GM12878 (cell line): ENCODE results near the gene ANK3. TPM values are rescaled to one million over a fixed set of nuclear protein-coding genes. Genes with fewer than 3 reads are reported as not detected.

Experiments
- ATAC-seq: fragments of 200-7000 bp; cut with Tn5 transposase; 3 replicates; pipeline ENCODE4 v1.9.1; 2020; ENCODE audit warnings: mild to moderate bottlenecking, moderate library complexity
- BruUV-seq: library from RNA; stranded (reverse); fragments of 400-500 nt; replicated peaks from 2 replicates; lab custom pipeline; 2021; lab: Mats Ljungman, UMichigan
- CTCF ChIA-PET: fragments of 300-600 bp; sonication (Branson Sonifier 250); formaldehyde crosslinking; extraction: SDS; loops from one replicate; lab custom pipeline; 2021; ENCODE audit warnings: inconsistent platforms; lab: Yijun Ruan, JAX
- POLR2A ChIA-PET: fragments of 350-600 bp; formaldehyde crosslinking; extraction: SDS; loops from one replicate; lab custom pipeline; 2021; ENCODE audit warnings: inconsistent platforms; lab: Charles Lee
- RAD21 ChIA-PET: fragments of 300-600 bp; sonication (Branson Sonifier 250); formaldehyde crosslinking; loops from one replicate; lab custom pipeline; 2023; ENCODE audit warnings: antibody characterized with exemption; ENCODE audit not compliant: unreplicated experiment; lab: Charles Lee
- SMC1A ChIA-PET: fragments of 300-600 bp; sonication (Branson Sonifier 250); formaldehyde crosslinking; loops from one replicate; lab custom pipeline; 2023; ENCODE audit not compliant: unreplicated experiment, uncharacterized antibody; lab: Charles Lee
- DNase-seq: peaks from one replicate; pipeline ENCODE4 v3.0.0-alpha.2; 2011; ENCODE audit warnings: low read depth, low spot score
- FAIRE-seq: peaks from 3 replicates; lab custom pipeline; 2011; peaks lifted over from hg19 to GRCh38; lab: Jason Lieb, UNC
- H2AFZ ChIP-seq: 2 replicates; pipeline ENCODE4 v1.6.0; 2011; ENCODE audit warnings: low read depth, low read length, control low read depth; ENCODE audit not compliant: control insufficient read depth
- H3K27ac ChIP-seq: 2 replicates; pipeline ENCODE4 v1.5.1; 2011; ENCODE audit warnings: control low read depth; ENCODE audit not compliant: control insufficient read depth, insufficient read depth
- H3K27me3 ChIP-seq, 2 experiments: replicated peaks in 1 of 2; 2 replicates each; pipeline versions ENCODE4 v1.6.0 to v1.6.1; 2011; ENCODE audit warnings: low read length in 1 of 2; ENCODE audit not compliant: control insufficient read depth in 2 of 2, insufficient read depth in 2 of 2
- H3K36me3 ChIP-seq, 2 experiments: 2 replicates each; pipeline ENCODE4 v1.5.1; 2011; ENCODE audit warnings: low read length in 1 of 2; ENCODE audit not compliant: control insufficient read depth in 2 of 2, insufficient read depth in 2 of 2
- H3K4me1 ChIP-seq: 2 replicates; pipeline ENCODE4 v1.6.1; 2011; ENCODE audit warnings: mild to moderate bottlenecking, low read length, moderate library complexity, mixed read lengths; ENCODE audit not compliant: control insufficient read depth, insufficient read depth
- H3K4me2 ChIP-seq: 2 replicates; pipeline ENCODE4 v1.6.0; 2011; ENCODE audit warnings: control low read depth; ENCODE audit not compliant: control insufficient read depth, insufficient read depth
- H3K4me3 ChIP-seq: fragments of 200-600 bp; sonication (generic); 2 replicates; pipeline ENCODE4 v1.5.1; 2016
- H3K79me2 ChIP-seq: 2 replicates; pipeline ENCODE4 v1.6.0; 2011; ENCODE audit warnings: low read length; ENCODE audit not compliant: control insufficient read depth, insufficient read depth
- H3K9ac ChIP-seq: 2 replicates; pipeline ENCODE4 v1.8.0; 2011; ENCODE audit warnings: low read length, control low read depth, mixed read lengths; ENCODE audit not compliant: control insufficient read depth, insufficient read depth
- H3K9me3 ChIP-seq: replicated peaks from 3 replicates; pipeline ENCODE4 v1.5.1; 2011; ENCODE audit warnings: mild to moderate bottlenecking, low read length; ENCODE audit not compliant: control insufficient read depth, insufficient read depth
- H4K20me1 ChIP-seq: 2 replicates; pipeline ENCODE4 v1.6.0; 2011; ENCODE audit not compliant: control insufficient read depth, insufficient read depth
- ATF2 ChIP-seq: IDR thresholded peaks from 2 replicates; pipeline ENCODE4 v1.6.1; 2012; ENCODE audit warnings: low read length, inconsistent platforms
- NFIC ChIP-seq: IDR thresholded peaks from 2 replicates; pipeline ENCODE4 v1.6.1; 2012; ENCODE audit warnings: low read depth, mild to moderate bottlenecking, inconsistent platforms, low read length, moderate library complexity
- NRF1 ChIP-seq: conservative IDR thresholded peaks from 2 replicates; pipeline ENCODE4 v1.6.1; 2011; ENCODE audit warnings: mild to moderate bottlenecking, low read depth, low read length, improper control_type of control experiment
- PAX8 ChIP-seq: fragments of 450-650 bp; IDR thresholded peaks from 2 replicates; pipeline ENCODE4 v1.6.1; 2017; ENCODE audit warnings: mild to moderate bottlenecking, moderate library complexity
- SREBF2 ChIP-seq: IDR thresholded peaks from 2 replicates; pipeline ENCODE4 v1.6.1; 2012; ENCODE audit warnings: mild to moderate bottlenecking, low read length
- ZBTB40 ChIP-seq: fragments of 450-650 bp; IDR thresholded peaks from 2 replicates; pipeline ENCODE4 v1.6.1; 2016; ENCODE audit warnings: mild to moderate bottlenecking, moderate library complexity, borderline replicate concordance
- WGBS: methylation state at CpG from one replicate; pipeline ENCODE4 v1.1.6; 2016; ENCODE audit warnings: low lambda C conversion rate; ENCODE audit not compliant: insufficient replicate concordance, insufficient coverage; ENCODE audit errors: missing lambda C conversion rate; 5-methylcytosine and 5-hydroxymethylcytosine counted together
- in situ Hi-C: fragments of 300-500 bp; cut with MboI; formaldehyde crosslinking; loops from 9 replicates; pipeline ENCODE4 v1.14.3; 2018; ENCODE audit warnings: mixed read lengths
- intact Hi-C: fragments of 100-400 bp; cut with micrococcal nuclease; formaldehyde crosslinking; loops from one replicate; pipeline ENCODE4 v1.14.2; 2022; ENCODE audit not compliant: unreplicated experiment
- polyA plus RNA-seq, 11 experiments: library from polyadenylated mRNA; depleted of rRNA in 4 of 11; unstranded in 6 of 11; stranded (reverse) in 5 of 11; fragments of >200 nt; fragmentation: Nextera tagmentation in 4 of 11; fragmentation: Illumina TruSeq in 1 of 11; extraction: Ambion mirVana in 4 of 11; extraction: Trizol in 1 of 11; gene quantifications; 1 replicate in 1 of 11; 2 replicates in 10 of 11; pipeline versions ENCODE4 v1.2.1 to v1.2.3, GENCODE V29; 2011 to 2016; ENCODE audit warnings: inconsistent platforms in 2 of 11, missing spikeins in 2 of 11, low read depth in 1 of 11
- total RNA-seq, 4 experiments: library from RNA; depleted of rRNA in 3 of 4; stranded (reverse); fragments of >200 nt in 3 of 4; fragmentation: Illumina TruSeq in 1 of 4; extraction: Trizol in 1 of 4; gene quantifications; 2 replicates each; pipeline versions ENCODE4 v1.2.1 to v1.2.3, GENCODE V29; 2013 to 2021
- TF ChIP-seq, protein P1 (sequence below): fragments of 450-650 bp; IDR thresholded peaks from 2 replicates; pipeline ENCODE4 v1.6.1; 2017; ENCODE audit warnings: antibody characterized with exemption, mild to moderate bottlenecking, moderate library complexity

Gene ANK3
- total and polyA plus RNA-seq, 10 of the 15 experiments (the other 5 are each of a cell fraction or from before 2014, with no cell fraction given), result 0.06 to 0.82 (median 0.20) TPM; not detected in 2

- ChIA-PET RAD21 (interaction anchor here (0.8 to 2.3 kb wide), 7 partner anchors 93 to 234 kb away, joined by 3 to 24 read pairs (median 5); no protein-coding TSS in a partner anchor), POLR2A (no interaction called here)
- 15% methylated on average over 4 of the region's 4 CpGs for WGBS
These were observed 54.7 kb downstream of the ANK3 start for GRCh38 chr10:60334991-60335390.

More at GRCh38 chr10:60334991-60335390, 54.7 kb downstream of the ANK3 start:
- no peak for FAIRE-seq
- H4K20me1 ChIP-seq, result no peaks in the 10 kb centered on the region
- no peak overlapping the region for H3K4me2 ChIP-seq
- H3K4me1 ChIP-seq, result no peaks in the 10 kb centered on the region
- intact Hi-C loops (loop anchor here (1.0 to 5.0 kb wide), 2 partner anchors 98 to 99 kb away; no protein-coding TSS in a partner anchor), in situ Hi-C loops (no loop called here)
- no peak overlapping the region for H3K9ac ChIP-seq
- no peak overlapping the region for H2AFZ ChIP-seq
- no peak for DNase-seq
- BruUV-seq, result no TSS peak
- no peaks in the 10 kb centered on the region for H3K9me3 ChIP-seq
- H3K4me3 ChIP-seq, result no peak overlapping the region
- no peak for ATAC-seq
- no peaks in the 10 kb centered on the region for H3K27me3 ChIP-seq
- no peaks in the 10 kb centered on the region for H3K36me3 ChIP-seq
- no peak overlapping the region for H3K27ac ChIP-seq
- ChIA-PET CTCF (interaction anchor here (0.7 to 3.0 kb wide), 22 partner anchors 9 to 239 kb away, joined by 3 to 57 read pairs (median 6); no protein-coding TSS in a partner anchor), SMC1A (interaction anchor here (0.7 to 3.1 kb wide), 16 partner anchors 8 to 312 kb away, joined by 3 to 29 read pairs (median 4); no protein-coding TSS in a partner anchor)
- no peak for TF ChIP-seq ATF2
- no peak for TF ChIP-seq NRF1
- no peak for TF ChIP-seq PAX8
- TF ChIP-seq, protein P1, sequence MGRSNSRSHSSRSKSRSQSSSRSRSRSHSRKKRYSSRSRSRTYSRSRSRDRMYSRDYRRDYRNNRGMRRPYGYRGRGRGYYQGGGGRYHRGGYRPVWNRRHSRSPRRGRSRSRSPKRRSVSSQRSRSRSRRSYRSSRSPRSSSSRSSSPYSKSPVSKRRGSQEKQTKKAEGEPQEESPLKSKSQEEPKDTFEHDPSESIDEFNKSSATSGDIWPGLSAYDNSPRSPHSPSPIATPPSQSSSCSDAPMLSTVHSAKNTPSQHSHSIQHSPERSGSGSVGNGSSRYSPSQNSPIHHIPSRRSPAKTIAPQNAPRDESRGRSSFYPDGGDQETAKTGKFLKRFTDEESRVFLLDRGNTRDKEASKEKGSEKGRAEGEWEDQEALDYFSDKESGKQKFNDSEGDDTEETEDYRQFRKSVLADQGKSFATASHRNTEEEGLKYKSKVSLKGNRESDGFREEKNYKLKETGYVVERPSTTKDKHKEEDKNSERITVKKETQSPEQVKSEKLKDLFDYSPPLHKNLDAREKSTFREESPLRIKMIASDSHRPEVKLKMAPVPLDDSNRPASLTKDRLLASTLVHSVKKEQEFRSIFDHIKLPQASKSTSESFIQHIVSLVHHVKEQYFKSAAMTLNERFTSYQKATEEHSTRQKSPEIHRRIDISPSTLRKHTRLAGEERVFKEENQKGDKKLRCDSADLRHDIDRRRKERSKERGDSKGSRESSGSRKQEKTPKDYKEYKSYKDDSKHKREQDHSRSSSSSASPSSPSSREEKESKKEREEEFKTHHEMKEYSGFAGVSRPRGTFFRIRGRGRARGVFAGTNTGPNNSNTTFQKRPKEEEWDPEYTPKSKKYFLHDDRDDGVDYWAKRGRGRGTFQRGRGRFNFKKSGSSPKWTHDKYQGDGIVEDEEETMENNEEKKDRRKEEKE, result no peak
- TF ChIP-seq SREBF2, result no peak
- no peak for TF ChIP-seq NFIC
- no peak for TF ChIP-seq ZBTB40
- no peaks in the 10 kb centered on the region for H3K79me2 ChIP-seq
